ENCODE measurements around the gene ASTE1.
"Not testable (repeated sequence)": the region's sequence is repeated elsewhere in the genome, so short reads cannot be mapped to it uniquely, and the experiment has no call there.

The ASTE1 gene

GRCh38 chr3:131042271-131042985 lies 15.8 kb upstream of the ASTE1 start:
- not testable (repeated sequence) for H3K9me3 ChIP-seq (ENCODE audit: control insufficient read depth, low read length); H3K36me3 ChIP-seq (ENCODE audit: control insufficient read depth, insufficient read depth, low read length, severe bottlenecking); H3K4me1 ChIP-seq (ENCODE audit: control insufficient read depth, insufficient read depth, low read length); H3K27me3 ChIP-seq (replicated peaks; ENCODE audit: control insufficient read depth, insufficient read depth, low read length); DNase-seq (ENCODE audit: low read depth); H3K4me3 ChIP-seq (ENCODE audit: low read length); H3K9ac ChIP-seq (ENCODE audit: low read length)

- Histone ChIP-seq H3K4me3 (ENCODE audit: low read length) (peak overlapping the region; percentile 19), H3K4me1 (ENCODE audit: control insufficient read depth, insufficient read depth, low read length) (peaks cover 19% of the 10 kb centered on the region), H3K36me3 (ENCODE audit: control insufficient read depth, insufficient read depth, low read length, severe bottlenecking) (no peaks in the 10 kb centered on the region), H3K9me3 (ENCODE audit: control insufficient read depth, low read length) (no peaks in the 10 kb centered on the region), H3K9ac (ENCODE audit: low read length) (no peak overlapping the region), H3K27me3 (replicated peaks; ENCODE audit: control insufficient read depth, insufficient read depth, low read length) (no peaks in the 10 kb centered on the region)
- DNase-seq (ENCODE audit: low read depth), result no peak
These were observed 11.7 kb upstream of the ASTE1 start for GRCh38 chr3:131038326-131038725.

- H3K36me3 ChIP-seq (ENCODE audit: control insufficient read depth, insufficient read depth, low read length, severe bottlenecking), result no peaks in the 10 kb centered on the region
- H3K9ac ChIP-seq (ENCODE audit: low read length), result no peak overlapping the region
- H3K9me3 ChIP-seq (ENCODE audit: control insufficient read depth, low read length), result no peaks in the 10 kb centered on the region
- H3K4me3 ChIP-seq (ENCODE audit: low read length), result no peak overlapping the region
- DNase-seq (ENCODE audit: low read depth), result peak; percentile 30
- no peaks in the 10 kb centered on the region for H3K27me3 ChIP-seq (replicated peaks; ENCODE audit: control insufficient read depth, insufficient read depth, low read length)
- peaks cover 19% of the 10 kb centered on the region for H3K4me1 ChIP-seq (ENCODE audit: control insufficient read depth, insufficient read depth, low read length)
These were observed 10.4 kb upstream of the ASTE1 start for GRCh38 chr3:131036986-131037385.

GRCh38 chr3:131036200-131036816 lies 9.7 kb upstream of the ASTE1 start:
- Histone ChIP-seq H3K4me3 (ENCODE audit: low read length) (no peak overlapping the region), H3K9ac (ENCODE audit: low read length) (no peak overlapping the region), H3K36me3 (ENCODE audit: control insufficient read depth, insufficient read depth, low read length, severe bottlenecking) (no peaks in the 10 kb centered on the region), H3K9me3 (ENCODE audit: control insufficient read depth, low read length) (no peaks in the 10 kb centered on the region), H3K4me1 (ENCODE audit: control insufficient read depth, insufficient read depth, low read length) (peaks cover 19% of the 10 kb centered on the region), H3K27me3 (replicated peaks; ENCODE audit: control insufficient read depth, insufficient read depth, low read length) (no peaks in the 10 kb centered on the region)
- peak; percentile 52 for DNase-seq (ENCODE audit: low read depth)

GRCh38 chr3:131033480-131034080 lies 7.0 kb upstream of the ASTE1 start:
- Histone ChIP-seq H3K36me3 (ENCODE audit: control insufficient read depth, insufficient read depth, low read length, severe bottlenecking) (no peaks in the 10 kb centered on the region), H3K27me3 (replicated peaks; ENCODE audit: control insufficient read depth, insufficient read depth, low read length) (no peaks in the 10 kb centered on the region), H3K4me1 (ENCODE audit: control insufficient read depth, insufficient read depth, low read length) (peaks cover 19% of the 10 kb centered on the region), H3K9ac (ENCODE audit: low read length) (no peak overlapping the region), H3K4me3 (ENCODE audit: low read length) (no peak overlapping the region), H3K9me3 (ENCODE audit: control insufficient read depth, low read length) (no peaks in the 10 kb centered on the region)
- peak; percentile 78 for DNase-seq (ENCODE audit: low read depth)

GRCh38 chr3:131031660-131032059 lies 5.0 kb upstream of the ASTE1 start:
- no peak for DNase-seq (ENCODE audit: low read depth)
- no peak overlapping the region for H3K4me3 ChIP-seq (ENCODE audit: low read length)

GRCh38 chr3:131028844-131029243 lies 2.2 kb upstream of the ASTE1 start:
- Histone ChIP-seq H3K36me3 (ENCODE audit: control insufficient read depth, insufficient read depth, low read length, severe bottlenecking) (no peaks in the 10 kb centered on the region), H3K4me3 (ENCODE audit: low read length) (no peak overlapping the region), H3K4me1 (ENCODE audit: control insufficient read depth, insufficient read depth, low read length) (peaks cover 17% of the 10 kb centered on the region), H3K9ac (ENCODE audit: low read length) (no peak overlapping the region), H3K27me3 (replicated peaks; ENCODE audit: control insufficient read depth, insufficient read depth, low read length) (no peaks in the 10 kb centered on the region), H3K9me3 (ENCODE audit: control insufficient read depth, low read length) (no peaks in the 10 kb centered on the region)
- DNase-seq (ENCODE audit: low read depth), result no peak

More at GRCh38 chr3:131031660-131032059, 5.0 kb upstream of the ASTE1 start:
- Histone ChIP-seq H3K4me1 (ENCODE audit: control insufficient read depth, insufficient read depth, low read length) (peaks cover 19% of the 10 kb centered on the region), H3K36me3 (ENCODE audit: control insufficient read depth, insufficient read depth, low read length, severe bottlenecking) (no peaks in the 10 kb centered on the region), H3K9me3 (ENCODE audit: control insufficient read depth, low read length) (no peaks in the 10 kb centered on the region), H3K27me3 (replicated peaks; ENCODE audit: control insufficient read depth, insufficient read depth, low read length) (no peaks in the 10 kb centered on the region), H3K9ac (ENCODE audit: low read length) (no peak overlapping the region)

- Histone ChIP-seq H3K9ac (ENCODE audit: low read length) (no peak overlapping the region), H3K4me1 (ENCODE audit: control insufficient read depth, insufficient read depth, low read length) (peaks cover 17% of the 10 kb centered on the region), H3K27me3 (replicated peaks; ENCODE audit: control insufficient read depth, insufficient read depth, low read length) (no peaks in the 10 kb centered on the region), H3K9me3 (ENCODE audit: control insufficient read depth, low read length) (no peaks in the 10 kb centered on the region), H3K4me3 (ENCODE audit: low read length) (peak overlapping the region; percentile 96), H3K36me3 (ENCODE audit: control insufficient read depth, insufficient read depth, low read length, severe bottlenecking) (no peaks in the 10 kb centered on the region)
- no peak for DNase-seq (ENCODE audit: low read depth)
These were observed 1.1 kb downstream of the ASTE1 start for GRCh38 chr3:131025539-131025938.

GRCh38 chr3:131020122-131020693 lies 6.4 kb downstream of the ASTE1 start:
- Histone ChIP-seq H3K36me3 (ENCODE audit: control insufficient read depth, insufficient read depth, low read length, severe bottlenecking) (peaks cover 27% of the 10 kb centered on the region), H3K4me1 (ENCODE audit: control insufficient read depth, insufficient read depth, low read length) (peaks cover 1% of the 10 kb centered on the region), H3K9me3 (ENCODE audit: control insufficient read depth, low read length) (no peaks in the 10 kb centered on the region), H3K9ac (ENCODE audit: low read length) (no peak overlapping the region), H3K27me3 (replicated peaks; ENCODE audit: control insufficient read depth, insufficient read depth, low read length) (no peaks in the 10 kb centered on the region), H3K4me3 (ENCODE audit: low read length) (no peak overlapping the region)
- DNase-seq (ENCODE audit: low read depth), result no peak

- H3K4me1 ChIP-seq (ENCODE audit: control insufficient read depth, insufficient read depth, low read length), result no peaks in the 10 kb centered on the region
- no peak for DNase-seq (ENCODE audit: low read depth)
- no peak overlapping the region for H3K4me3 ChIP-seq (ENCODE audit: low read length)
- H3K27me3 ChIP-seq (replicated peaks; ENCODE audit: control insufficient read depth, insufficient read depth, low read length), result no peaks in the 10 kb centered on the region
- H3K36me3 ChIP-seq (ENCODE audit: control insufficient read depth, insufficient read depth, low read length, severe bottlenecking), result peaks cover 39% of the 10 kb centered on the region
- no peaks in the 10 kb centered on the region for H3K9me3 ChIP-seq (ENCODE audit: control insufficient read depth, low read length)
- no peak overlapping the region for H3K9ac ChIP-seq (ENCODE audit: low read length)
These were observed 7.7 kb downstream of the ASTE1 start for GRCh38 chr3:131018970-131019369.

GRCh38 chr3:131009698-131010097 lies 16.9 kb downstream of the ASTE1 start:
- Histone ChIP-seq H3K4me1 (ENCODE audit: control insufficient read depth, insufficient read depth, low read length) (peaks cover 7% of the 10 kb centered on the region), H3K4me3 (ENCODE audit: low read length) (no peak overlapping the region), H3K27me3 (replicated peaks; ENCODE audit: control insufficient read depth, insufficient read depth, low read length) (no peaks in the 10 kb centered on the region), H3K9ac (ENCODE audit: low read length) (no peak overlapping the region), H3K9me3 (ENCODE audit: control insufficient read depth, low read length) (no peaks in the 10 kb centered on the region), H3K36me3 (ENCODE audit: control insufficient read depth, insufficient read depth, low read length, severe bottlenecking) (peaks cover 45% of the 10 kb centered on the region)
- DNase-seq (ENCODE audit: low read depth), result no peak

Data from adipocyte (in vitro differentiated cells).